Smooth muscle cell of the brain vasculature (primary cell): ENCODE results near the gene ZNF408.
"Not testable (repeated sequence)": the region's sequence is repeated elsewhere in the genome, so short reads cannot be mapped to it uniquely, and the experiment has no call there.

Experiments used
- DNase-seq: peaks from one replicate; pipeline ENCODE4 v3.0.0-alpha.2; 2012; ENCODE audit warnings: low read depth, low spot score

Gene ZNF408

GRCh38 chr11:46700241-46701077 lies at the start of gene ZNF408, which contains the start of gene ARHGAP1:
ZNF408 (plus strand) TSS chr11:46701031; CDS start chr11:46701048, 17 bp downstream.
ARHGAP1 (minus strand) TSS chr11:46700619; CDS start chr11:46696107, 4,512 bp downstream.
- DNase-seq: peak; percentile 97

- DNase-seq: no peak
Measured at GRCh38 chr11:46655631-46656030, 45.2 kb upstream of the ZNF408 start.

GRCh38 chr11:46657186-46657585 lies 43.6 kb upstream of the ZNF408 start:
- DNase-seq: no peak

- no peak for DNase-seq
Measured at GRCh38 chr11:46658259-46658658, 42.6 kb upstream of the ZNF408 start.

GRCh38 chr11:46659908-46660307 lies 40.9 kb upstream of the ZNF408 start:
- no peak for DNase-seq

GRCh38 chr11:46661836-46662235 lies 39.0 kb upstream of the ZNF408 start:
- no peak for DNase-seq

- no peak for DNase-seq
Measured at GRCh38 chr11:46662366-46662765, 38.5 kb upstream of the ZNF408 start.

GRCh38 chr11:46663277-46663940 lies 37.4 kb upstream of the ZNF408 start:
- DNase-seq: no peak

GRCh38 chr11:46664612-46665011 lies 36.2 kb upstream of the ZNF408 start:
- DNase-seq: no peak

GRCh38 chr11:46665356-46665755 lies 35.5 kb upstream of the ZNF408 start:
- DNase-seq: no peak

- DNase-seq: no peak
Measured at GRCh38 chr11:46666516-46666915, 34.3 kb upstream of the ZNF408 start.

- no peak for DNase-seq
Measured at GRCh38 chr11:46667043-46667481, 33.8 kb upstream of the ZNF408 start.

- no peak for DNase-seq
Measured at GRCh38 chr11:46668480-46669085, 32.2 kb upstream of the ZNF408 start.

GRCh38 chr11:46669711-46670139 lies 31.1 kb upstream of the ZNF408 start:
- no peak for DNase-seq

GRCh38 chr11:46670521-46670920 lies 30.3 kb upstream of the ZNF408 start:
- not testable (repeated sequence) for DNase-seq

- no peak for DNase-seq
Measured at GRCh38 chr11:46671958-46672315, 28.9 kb upstream of the ZNF408 start.

- DNase-seq: no peak
Measured at GRCh38 chr11:46672381-46672839, 28.4 kb upstream of the ZNF408 start.

GRCh38 chr11:46673713-46674462 lies 26.9 kb upstream of the ZNF408 start:
- DNase-seq: no peak

GRCh38 chr11:46674463-46675287 lies 26.2 kb upstream of the ZNF408 start:
- no peak for DNase-seq

- DNase-seq: no peak
Measured at GRCh38 chr11:46675288-46675851, 25.5 kb upstream of the ZNF408 start.
